ACC112 (cell line): ENCODE measurements around the gene AQP12A.
"Not testable (repeated sequence)": the region's sequence is repeated elsewhere in the genome, so short reads cannot be mapped to it uniquely, and the experiment has no call there.

Experiments
- H2AFZ ChIP-seq: fragments of 200-600 bp; sonication (generic); one replicate; pipeline ENCODE4 v1.6.0; 2017; ENCODE audit warnings: antibody characterized with exemption, low read length; ENCODE audit not compliant: unreplicated experiment
- H3K27ac ChIP-seq: fragments of 200-600 bp; sonication (generic); 2 replicates; pipeline ENCODE4 v1.5.1; 2014; ENCODE audit warnings: low read depth, mild to moderate bottlenecking, antibody characterized with exemption, low read length, moderate library complexity
- H3K27me3 ChIP-seq: fragments of 200-600 bp; sonication (generic); 2 replicates; pipeline ENCODE4 v1.6.1; 2014; ENCODE audit warnings: mild to moderate bottlenecking, antibody characterized with exemption, low read length, moderate library complexity, mixed read lengths; ENCODE audit not compliant: insufficient read depth
- H3K36me3 ChIP-seq: fragments of 200-600 bp; sonication (generic); 2 replicates; pipeline ENCODE4 v1.6.1; 2016; ENCODE audit warnings: mild to moderate bottlenecking, antibody characterized with exemption, low read length, moderate library complexity, mixed read lengths; ENCODE audit not compliant: insufficient read depth
- H3K4me1 ChIP-seq: fragments of 200-600 bp; sonication (generic); one replicate; pipeline ENCODE4 v1.6.1; 2016; ENCODE audit warnings: low read length, mixed read lengths; ENCODE audit not compliant: insufficient read depth, unreplicated experiment, control insufficient read depth
- H3K4me3 ChIP-seq: fragments of 200-600 bp; sonication (generic); 2 replicates; pipeline ENCODE4 v1.5.1; 2014; ENCODE audit warnings: mild to moderate bottlenecking, low read depth, low read length
- H3K79me2 ChIP-seq: fragments of 200-600 bp; sonication (generic); one replicate; pipeline ENCODE4 v1.6.0; 2016; ENCODE audit warnings: low read length; ENCODE audit not compliant: control insufficient read depth, unreplicated experiment, insufficient read depth

Gene AQP12A

DNA sequence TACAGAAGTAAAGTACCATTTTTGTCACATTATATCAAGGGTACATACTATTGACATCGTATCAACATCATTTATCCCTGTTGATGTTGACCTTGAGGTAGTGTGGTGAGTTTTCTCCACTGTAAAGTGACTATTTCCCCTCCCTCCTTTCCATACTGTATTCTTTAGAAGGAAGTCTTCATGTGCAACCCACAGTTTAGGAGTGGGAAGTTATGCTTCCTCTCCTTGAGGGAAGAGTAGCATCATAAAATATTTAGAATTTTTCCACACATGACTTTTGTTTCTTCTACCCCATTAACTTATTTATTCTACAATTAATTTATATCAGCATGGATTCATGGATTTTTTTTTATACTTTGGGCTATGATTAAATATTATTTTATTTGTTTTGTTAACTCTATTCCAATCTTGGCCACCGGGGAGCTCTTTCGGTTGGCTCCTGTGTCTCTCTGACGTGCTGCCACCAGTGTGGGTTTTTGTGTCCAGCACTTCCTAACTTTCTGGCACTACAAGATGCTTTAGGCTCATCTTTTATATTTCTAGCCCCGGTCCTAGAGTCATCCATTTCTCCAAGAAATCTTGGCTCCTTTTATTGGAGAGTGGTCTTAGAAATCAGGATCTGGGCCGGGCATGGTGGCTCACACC lies 28.0 kb upstream of the AQP12A start:
- H3K4me1 ChIP-seq = no peaks in the 10 kb centered on the region
- no peak overlapping the region for H3K27ac ChIP-seq
- peaks cover 81% of the 10 kb centered on the region for H3K27me3 ChIP-seq

DNA sequence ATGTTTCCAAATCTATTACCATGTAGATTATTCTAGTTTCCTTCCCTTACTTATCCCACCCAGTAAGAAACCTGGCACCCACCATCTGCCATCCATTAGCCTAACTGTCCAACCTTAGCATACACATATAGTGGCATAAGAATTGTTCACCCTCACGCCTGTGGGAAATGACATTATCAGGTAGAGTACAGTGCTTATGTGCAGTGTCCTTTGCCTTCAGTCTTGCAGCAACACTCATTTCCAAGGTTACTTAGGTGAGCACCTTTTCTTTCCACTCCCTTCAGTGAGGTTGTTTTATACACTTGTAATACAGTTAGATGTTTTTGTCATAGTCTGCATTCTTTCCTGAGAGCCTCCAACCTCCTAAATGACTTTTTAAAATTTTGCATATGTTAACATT lies 27.0 kb upstream of the AQP12A start:
- no peaks in the 10 kb centered on the region for H3K36me3 ChIP-seq
- no peaks in the 10 kb centered on the region for H3K79me2 ChIP-seq
- H3K27me3 ChIP-seq = peaks cover 79% of the 10 kb centered on the region
- H2AFZ ChIP-seq = no peak overlapping the region
- no peak overlapping the region for H3K4me3 ChIP-seq
- no peaks in the 10 kb centered on the region for H3K4me1 ChIP-seq
- H3K27ac ChIP-seq = no peak overlapping the region

More for the DNA sequence above, 28.0 kb upstream of the AQP12A start:
- Histone ChIP-seq H3K79me2 (no peaks in the 10 kb centered on the region), H3K4me3 (no peak overlapping the region), H2AFZ (no peak overlapping the region), H3K36me3 (no peaks in the 10 kb centered on the region)

DNA sequence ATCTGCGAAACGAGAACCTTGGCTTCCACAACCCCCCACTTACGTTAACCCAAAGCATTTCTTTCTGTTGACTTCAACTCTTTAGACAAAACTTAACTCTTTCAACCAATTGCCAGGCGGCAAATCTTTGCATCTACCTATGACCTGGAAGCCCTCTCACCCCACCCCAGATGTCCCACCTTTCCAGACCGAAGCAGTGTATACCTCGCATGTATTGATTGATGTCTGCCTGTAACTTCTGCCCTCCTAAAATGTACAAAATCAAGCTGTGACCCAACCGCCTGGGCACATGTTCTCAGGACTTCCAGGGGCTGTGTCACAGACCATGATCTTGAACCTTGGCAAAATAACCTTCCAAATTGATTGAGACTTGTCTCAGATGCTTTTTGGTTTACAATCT lies 21.3 kb upstream of the AQP12A start:
- Histone ChIP-seq H3K4me3 (no peak overlapping the region), H3K27me3 (peaks cover 85% of the 10 kb centered on the region), H2AFZ (no peak overlapping the region), H3K4me1 (no peaks in the 10 kb centered on the region), H3K27ac (no peak overlapping the region), H3K36me3 (no peaks in the 10 kb centered on the region), H3K79me2 (no peaks in the 10 kb centered on the region)

DNA sequence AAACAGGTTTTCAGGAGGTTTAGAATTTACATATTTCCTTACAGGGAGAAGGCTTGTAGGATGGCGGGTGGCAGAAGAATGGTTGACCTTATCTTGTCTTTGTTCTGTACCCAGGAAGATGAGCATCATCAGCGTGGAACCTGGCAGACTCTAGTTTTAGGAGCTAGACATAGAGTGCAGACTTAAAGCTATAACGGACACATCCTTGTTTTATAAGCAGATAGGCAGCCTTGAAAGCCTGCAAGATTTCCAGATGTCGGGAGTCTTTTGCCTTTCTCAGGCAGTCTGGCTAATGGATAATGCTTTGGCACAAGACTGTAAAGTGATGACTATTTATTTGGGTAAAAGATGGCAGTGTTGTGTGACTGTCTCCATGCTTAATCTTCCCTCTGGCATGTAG lies 20.7 kb upstream of the AQP12A start:
- no peaks in the 10 kb centered on the region for H3K36me3 ChIP-seq
- H3K27me3 ChIP-seq = peaks cover 79% of the 10 kb centered on the region
- H3K27ac ChIP-seq = no peak overlapping the region
- no peak overlapping the region for H3K4me3 ChIP-seq
- no peaks in the 10 kb centered on the region for H3K79me2 ChIP-seq
- H3K4me1 ChIP-seq = no peaks in the 10 kb centered on the region
- no peak overlapping the region for H2AFZ ChIP-seq

DNA sequence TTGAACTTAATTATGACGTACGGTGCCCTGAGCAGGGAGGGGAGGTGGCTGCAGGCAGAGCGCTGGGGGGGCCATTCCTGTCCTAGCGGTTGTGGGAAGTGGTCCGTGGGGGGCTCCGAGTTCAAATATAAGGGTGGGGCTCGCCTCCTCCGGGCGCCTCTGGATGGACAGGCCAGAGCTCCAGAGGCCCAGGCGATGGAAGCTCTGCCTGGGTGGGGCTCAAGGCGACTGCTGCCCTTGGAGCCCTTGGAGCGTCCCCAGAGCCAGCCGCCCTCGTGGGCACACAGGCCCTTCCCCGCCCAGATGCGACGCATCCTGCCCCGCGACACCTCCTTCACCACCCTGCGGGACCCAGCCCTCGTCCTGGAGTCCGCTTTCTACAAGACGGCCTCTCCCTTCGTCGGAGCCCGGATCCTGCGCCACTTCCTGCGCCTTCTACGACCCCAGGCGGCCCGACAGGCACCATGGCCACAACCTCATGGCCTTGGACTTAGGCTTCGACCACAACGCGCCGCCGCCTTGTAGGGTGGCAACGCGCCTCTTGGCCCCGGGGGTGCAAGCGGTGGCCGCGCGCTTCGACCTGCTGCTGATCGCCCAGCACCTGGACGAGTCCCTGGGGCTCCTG lies 19.5 kb upstream of the AQP12A start:
- Histone ChIP-seq H3K4me3 (no peak overlapping the region), H3K79me2 (no peaks in the 10 kb centered on the region), H3K27ac (no peak overlapping the region), H2AFZ (no peak overlapping the region), H3K36me3 (no peaks in the 10 kb centered on the region), H3K4me1 (no peaks in the 10 kb centered on the region), H3K27me3 (peaks cover 67% of the 10 kb centered on the region)

DNA sequence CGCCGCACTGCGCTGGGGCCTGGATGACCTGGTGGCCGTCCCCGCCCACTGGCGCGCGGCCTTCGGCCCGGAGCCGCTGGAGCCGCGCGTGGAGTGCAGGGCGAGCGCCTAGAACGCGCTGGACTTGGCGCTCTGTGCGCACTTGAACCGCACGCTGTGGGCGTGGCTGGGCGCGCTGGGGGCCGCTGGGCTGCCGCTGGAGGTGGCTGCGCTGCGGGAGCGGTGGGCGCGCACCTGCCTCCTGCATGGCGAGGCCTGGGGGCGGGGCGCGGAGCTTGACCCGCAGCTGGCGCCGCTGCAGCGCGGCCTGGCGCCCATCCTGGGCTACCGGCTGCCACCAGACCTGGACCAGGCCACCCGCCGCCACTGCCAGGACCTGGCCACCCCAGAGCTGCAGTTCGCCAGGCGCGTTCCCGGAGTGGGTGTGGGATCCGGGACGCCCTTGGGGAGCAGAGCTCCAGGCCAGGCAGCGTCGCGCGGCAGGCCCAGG lies 18.9 kb upstream of the AQP12A start:
- Histone ChIP-seq H3K27me3 (peaks cover 61% of the 10 kb centered on the region), H3K4me3 (no peak overlapping the region), H3K79me2 (no peaks in the 10 kb centered on the region), H3K36me3 (no peaks in the 10 kb centered on the region), H3K27ac (no peak overlapping the region), H3K4me1 (no peaks in the 10 kb centered on the region), H2AFZ (no peak overlapping the region)

DNA sequence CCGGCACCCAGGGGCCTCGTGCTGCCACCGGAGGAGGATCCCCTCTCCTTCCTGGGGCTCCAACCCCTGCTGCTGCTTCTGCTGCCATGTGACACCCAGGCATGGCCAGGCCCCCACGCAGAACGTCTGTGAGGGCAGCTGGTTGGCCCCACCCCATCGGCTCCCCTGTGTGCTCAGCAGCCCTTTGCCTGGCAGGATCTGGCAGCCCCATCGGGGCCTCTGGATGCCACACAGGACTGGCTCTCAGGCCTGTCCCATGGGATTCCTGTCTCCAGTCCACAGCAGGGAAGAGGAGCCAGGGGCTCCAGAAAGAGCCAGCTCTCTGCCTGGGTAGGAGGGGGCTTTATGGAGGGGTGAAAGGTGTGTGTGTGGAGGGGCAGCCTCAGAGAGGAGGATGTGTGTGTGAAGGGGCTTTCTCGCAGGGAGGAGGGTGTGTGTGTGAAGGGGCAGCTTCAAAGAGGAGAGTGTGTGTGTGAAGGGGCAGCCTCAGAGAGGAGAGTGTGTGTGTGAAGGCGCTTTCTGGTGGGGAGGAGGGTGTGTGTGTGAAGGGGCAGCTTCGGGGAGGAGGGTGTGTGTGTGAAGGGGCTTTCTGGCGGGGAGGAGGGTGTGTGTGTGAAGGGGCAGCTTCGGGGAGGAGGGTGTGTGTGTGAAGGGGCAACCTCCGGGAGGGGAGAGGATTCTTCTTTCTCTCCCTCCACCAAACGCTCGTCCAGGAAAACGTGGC lies 17.0 kb upstream of the AQP12A start:
- not testable (repeated sequence) for H3K4me1 ChIP-seq, H3K4me3 ChIP-seq, H3K79me2 ChIP-seq, H3K27ac ChIP-seq, H2AFZ ChIP-seq, H3K36me3 ChIP-seq
- peaks cover 44% of the 10 kb centered on the region for H3K27me3 ChIP-seq

DNA sequence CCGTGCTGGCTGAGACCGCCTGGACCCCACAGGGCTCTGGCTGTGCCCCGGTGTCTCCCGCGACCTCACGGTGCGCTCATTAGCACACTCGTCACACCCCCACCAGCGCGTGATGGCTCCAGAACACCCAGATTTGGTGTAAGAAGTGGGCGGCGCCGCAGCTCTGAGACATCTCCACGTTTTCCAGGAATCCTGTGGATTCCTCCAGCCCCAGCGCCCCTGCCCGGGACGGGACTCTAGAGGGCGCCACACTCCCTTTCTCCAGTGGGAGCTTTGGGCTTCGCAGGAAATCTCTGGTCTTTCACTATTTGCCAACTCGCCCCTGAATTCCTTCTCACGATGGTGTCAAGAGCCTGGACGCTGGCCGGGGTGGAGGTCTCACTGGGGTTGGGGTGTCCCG lies 16.3 kb upstream of the AQP12A start:
- not testable (repeated sequence) for H3K36me3 ChIP-seq
- H3K27me3 ChIP-seq = peaks cover 37% of the 10 kb centered on the region

DNA sequence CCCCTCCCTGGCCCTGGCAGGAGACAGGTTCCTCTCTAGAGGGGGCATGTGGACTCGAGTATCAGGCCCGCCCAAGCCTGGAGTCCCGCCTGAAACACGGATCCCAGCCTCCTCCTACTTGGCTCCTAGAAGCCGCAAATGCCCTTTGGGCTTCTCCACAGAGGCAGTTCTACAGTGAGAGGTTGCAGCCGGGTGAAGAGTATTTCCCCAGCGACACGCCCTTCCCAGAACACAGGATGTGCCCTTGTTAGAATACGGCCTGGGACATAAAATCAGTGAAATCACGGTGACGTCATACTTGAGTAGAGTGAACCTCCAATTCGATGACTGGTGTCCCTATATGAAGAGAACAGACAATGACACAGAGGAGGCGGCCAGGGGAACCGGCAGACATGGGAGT lies 13.6 kb upstream of the AQP12A start:
- H3K79me2 ChIP-seq, H3K4me3 ChIP-seq, H3K4me1 ChIP-seq, H3K27ac ChIP-seq, H2AFZ ChIP-seq, H3K36me3 ChIP-seq: not testable (repeated sequence)
- peaks cover 14% of the 10 kb centered on the region; the same call in 1 of the 2 replicates for H3K27me3 ChIP-seq

More for the DNA sequence above, 16.3 kb upstream of the AQP12A start:
- H3K79me2 ChIP-seq, H3K4me1 ChIP-seq, H2AFZ ChIP-seq, H3K4me3 ChIP-seq, H3K27ac ChIP-seq: not testable (repeated sequence)

DNA sequence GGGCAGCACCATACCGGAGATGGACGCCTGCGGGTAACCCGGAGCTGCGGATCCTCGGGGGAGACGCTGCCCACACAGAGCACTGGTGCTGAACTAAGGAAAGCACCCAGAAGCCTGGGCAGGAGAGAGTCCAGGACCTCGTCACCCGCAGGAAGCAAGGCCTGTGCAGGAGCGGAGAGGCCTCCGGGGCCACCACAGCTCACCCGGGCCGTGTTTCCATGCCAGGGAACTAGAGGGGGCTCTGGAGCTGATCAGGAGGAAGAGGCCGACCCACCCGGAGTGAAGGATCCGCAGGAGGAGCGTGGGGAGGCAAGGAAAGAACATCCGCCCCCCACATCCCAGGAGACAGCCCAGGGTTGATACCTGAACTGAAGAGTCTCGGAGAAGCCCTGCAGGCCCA lies 12.8 kb upstream of the AQP12A start:
- not testable (repeated sequence) for H3K27me3 ChIP-seq, H3K4me3 ChIP-seq

DNA sequence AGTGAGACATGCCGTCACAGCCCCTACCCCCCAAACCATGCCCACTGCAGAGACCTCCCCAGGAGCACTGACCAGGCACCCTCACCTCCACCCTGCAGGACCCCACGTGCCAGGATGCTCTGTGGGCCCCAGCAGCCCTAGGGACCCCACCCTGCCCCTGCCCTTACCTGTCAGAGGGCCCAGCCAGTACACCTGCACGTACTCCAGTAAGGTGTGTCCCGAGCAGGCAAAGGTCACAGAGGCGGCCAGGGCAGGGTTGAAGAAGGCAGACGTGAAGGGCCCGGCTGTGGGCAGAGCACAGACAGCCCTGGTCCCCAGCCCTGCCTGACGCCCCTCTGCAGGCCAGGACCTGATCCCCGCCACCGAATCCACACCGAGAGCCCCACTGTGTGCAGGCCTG lies 11.5 kb upstream of the AQP12A start:
- not testable (repeated sequence) for H3K79me2 ChIP-seq, H3K4me3 ChIP-seq, H3K4me1 ChIP-seq, H2AFZ ChIP-seq, H3K36me3 ChIP-seq, H3K27ac ChIP-seq, H3K27me3 ChIP-seq

More for the DNA sequence above, 12.8 kb upstream of the AQP12A start:
- not testable (repeated sequence) for H3K36me3 ChIP-seq, H3K27ac ChIP-seq, H3K79me2 ChIP-seq, H2AFZ ChIP-seq, H3K4me1 ChIP-seq
